HUES64 (cell line): ENCODE results near the gene TFF2.

Experiments
- H3K27ac ChIP-seq: 2 replicates; pipeline ENCODE4 v1.7.0; 2013; ENCODE audit warnings: low read depth, low read length, inconsistent platforms
- H3K27me3 ChIP-seq: 2 replicates; pipeline ENCODE4 v1.6.1; 2013; ENCODE audit warnings: mild to moderate bottlenecking, low read length; ENCODE audit not compliant: insufficient read depth
- H3K36me3 ChIP-seq: 2 replicates; pipeline ENCODE4 v1.6.1; 2013; ENCODE audit warnings: mild to moderate bottlenecking, low read length; ENCODE audit not compliant: insufficient read depth
- H3K4me1 ChIP-seq: 2 replicates; pipeline ENCODE4 v1.6.1; 2013; ENCODE audit warnings: mild to moderate bottlenecking, low read length, moderate library complexity; ENCODE audit not compliant: insufficient read depth
- H3K4me3 ChIP-seq: 2 replicates; pipeline ENCODE4 v1.5.1; 2013; ENCODE audit warnings: mild to moderate bottlenecking, low read length, moderate library complexity
- H3K9ac ChIP-seq: 2 replicates; pipeline ENCODE4 v1.6.1; 2013; ENCODE audit warnings: mild to moderate bottlenecking, low read depth, low read length
- H3K9me3 ChIP-seq: 2 replicates; pipeline ENCODE4 v1.6.1; 2013; ENCODE audit warnings: low read depth, low read length; ENCODE audit not compliant: insufficient read depth
- WGBS: fragments of 150-250, 120-280 bp; methylation state at CpG from one replicate; pipeline ENCODE4 v1.1.7; 2013; ENCODE audit warnings: missing lambda C conversion rate; 5-methylcytosine and 5-hydroxymethylcytosine counted together

TFF2 gene

GRCh38 chr21:42352441-42353095 is 1.8 kb upstream of the TFF2 start:
- Histone ChIP-seq H3K9ac (no peak overlapping the region), H3K9me3 (no peaks in the 10 kb centered on the region), H3K36me3 (no peaks in the 10 kb centered on the region), H3K27me3 (no peaks in the 10 kb centered on the region), H3K27ac (no peak overlapping the region), H3K4me1 (no peaks in the 10 kb centered on the region), H3K4me3 (no peak overlapping the region)
- 91% methylated on average over 14 of the region's 14 CpGs for WGBS

GRCh38 chr21:42351626-42352440 is 1.0 kb upstream of the TFF2 start:
- Histone ChIP-seq H3K4me3 (no peak overlapping the region), H3K36me3 (no peaks in the 10 kb centered on the region), H3K9ac (no peak overlapping the region), H3K27me3 (no peaks in the 10 kb centered on the region), H3K27ac (no peak overlapping the region), H3K9me3 (no peaks in the 10 kb centered on the region), H3K4me1 (no peaks in the 10 kb centered on the region)
- WGBS: 84% methylated on average over 11 of the region's 11 CpGs

- Histone ChIP-seq H3K36me3 (no peaks in the 10 kb centered on the region), H3K27me3 (no peaks in the 10 kb centered on the region), H3K9ac (no peak overlapping the region), H3K27ac (no peak overlapping the region), H3K4me1 (no peaks in the 10 kb centered on the region), H3K9me3 (no peaks in the 10 kb centered on the region), H3K4me3 (no peak overlapping the region)
- 91% methylated on average over 11 of the region's 11 CpGs for WGBS
Measured at GRCh38 chr21:42350318-42350910, 380 bp downstream of the TFF2 start.

- Histone ChIP-seq H3K36me3 (no peaks in the 10 kb centered on the region), H3K27me3 (no peaks in the 10 kb centered on the region)
- 84% methylated on average over 13 of the region's 14 CpGs for WGBS
Measured at GRCh38 chr21:42349420-42350317, 1.1 kb downstream of the TFF2 start.

GRCh38 chr21:42348762-42349161 is 2.0 kb downstream of the TFF2 start:
- H3K27ac ChIP-seq: no peak overlapping the region

More at GRCh38 chr21:42349420-42350317, 1.1 kb downstream of the TFF2 start:
- Histone ChIP-seq H3K4me1 (no peaks in the 10 kb centered on the region), H3K9me3 (no peaks in the 10 kb centered on the region), H3K27ac (no peak overlapping the region), H3K4me3 (no peak overlapping the region), H3K9ac (no peak overlapping the region)

GRCh38 chr21:42347601-42348327 is 3.0 kb downstream of the TFF2 start:
- Histone ChIP-seq H3K9ac (no peak overlapping the region), H3K4me3 (no peak overlapping the region), H3K9me3 (no peaks in the 10 kb centered on the region), H3K27me3 (no peaks in the 10 kb centered on the region), H3K4me1 (no peaks in the 10 kb centered on the region), H3K36me3 (no peaks in the 10 kb centered on the region), H3K27ac (no peak overlapping the region)
- 93% methylated on average over 30 of the region's 30 CpGs for WGBS

More at GRCh38 chr21:42348762-42349161, 2.0 kb downstream of the TFF2 start:
- Histone ChIP-seq H3K27me3 (no peaks in the 10 kb centered on the region), H3K9me3 (no peaks in the 10 kb centered on the region), H3K4me1 (no peaks in the 10 kb centered on the region), H3K36me3 (no peaks in the 10 kb centered on the region), H3K9ac (no peak overlapping the region), H3K4me3 (no peak overlapping the region)
- WGBS: 92% methylated on average over 2 of the region's 2 CpGs

- no peaks in the 10 kb centered on the region for H3K4me1 ChIP-seq
- no peak overlapping the region for H3K4me3 ChIP-seq
- 95% methylated on average over 30 of the region's 30 CpGs for WGBS
- H3K27ac ChIP-seq: no peak overlapping the region
- H3K9me3 ChIP-seq: no peaks in the 10 kb centered on the region
- H3K27me3 ChIP-seq: no peaks in the 10 kb centered on the region
- H3K36me3 ChIP-seq: no peaks in the 10 kb centered on the region
- H3K9ac ChIP-seq: no peak overlapping the region
Measured at GRCh38 chr21:42346866-42347600, 3.8 kb downstream of the TFF2 start.

- Histone ChIP-seq H3K36me3 (no peaks in the 10 kb centered on the region), H3K9ac (no peak overlapping the region), H3K27me3 (no peaks in the 10 kb centered on the region), H3K27ac (no peak overlapping the region), H3K9me3 (no peaks in the 10 kb centered on the region), H3K4me1 (no peaks in the 10 kb centered on the region), H3K4me3 (no peak overlapping the region)
- WGBS: 96% methylated on average over 9 of the region's 9 CpGs
Measured at GRCh38 chr21:42346441-42346840, 4.4 kb downstream of the TFF2 start.

- no peak overlapping the region for H3K27ac ChIP-seq
- H3K36me3 ChIP-seq: no peaks in the 10 kb centered on the region
- H3K4me3 ChIP-seq: no peak overlapping the region
- no peaks in the 10 kb centered on the region for H3K4me1 ChIP-seq
- H3K9me3 ChIP-seq: no peaks in the 10 kb centered on the region
- H3K27me3 ChIP-seq: no peaks in the 10 kb centered on the region
- WGBS: 87% methylated on average over 4 of the region's 4 CpGs
- H3K9ac ChIP-seq: no peak overlapping the region
Measured at GRCh38 chr21:42344631-42345030, 6.2 kb downstream of the TFF2 start.

GRCh38 chr21:42343963-42344510 is 6.8 kb downstream of the TFF2 start:
- Histone ChIP-seq H3K9ac (no peak overlapping the region), H3K27me3 (no peaks in the 10 kb centered on the region), H3K4me1 (no peaks in the 10 kb centered on the region), H3K9me3 (no peaks in the 10 kb centered on the region), H3K4me3 (no peak overlapping the region), H3K27ac (no peak overlapping the region), H3K36me3 (no peaks in the 10 kb centered on the region)
- 93% methylated on average over 11 of the region's 11 CpGs for WGBS
